Right lobe of liver (tissue), 6 donors: ENCODE data around the gene IRAK1BP1. TPM values are rescaled to one million over a fixed set of nuclear protein-coding genes. Genes with fewer than 3 reads are reported as not detected.

Source experiments
- ATAC-seq, 4 donors: fragments of 200-7000 bp; cut with Tn5 transposase; one replicate each; pipeline ENCODE4 v1.9.1; 2020; ENCODE audit warnings: mild to moderate bottlenecking in 4 of 4, moderate library complexity in 4 of 4
- DNase-seq, 3 donors: peaks; one replicate each; pipeline ENCODE4 v3.0.0-alpha.2; 2020
- H3K27ac ChIP-seq, 3 donors: fragments of 200-600 bp; one replicate each; pipeline ENCODE4 v1.8.0; 2022
- H3K27me3 ChIP-seq, 2 donors: fragments of 200-600 bp; one replicate each; pipeline ENCODE4 v1.8.0; 2022
- H3K36me3 ChIP-seq, 4 donors: fragments of 200-600 bp; sonication (generic) in 1 of 4; one replicate each; pipeline versions ENCODE4 v1.5.1 to v1.8.0; 2017 to 2022; ENCODE audit warnings: control low read depth in 1 of 4
- H3K4me1 ChIP-seq, 4 donors: fragments of 200-600 bp; sonication (generic) in 1 of 4; one replicate each; pipeline versions ENCODE4 v1.5.1 to v1.8.0; 2017 to 2022; ENCODE audit warnings: control low read depth in 1 of 4
- H3K4me3 ChIP-seq, 3 donors: fragments of 200-600 bp; one replicate each; pipeline ENCODE4 v1.8.0; 2022
- H3K9me3 ChIP-seq, 4 donors: fragments of 200-600 bp; sonication (generic) in 1 of 4; one replicate each; pipeline versions ENCODE4 v1.5.1 to v1.8.0; 2017 to 2022; ENCODE audit warnings: control low read depth in 1 of 4
- POLR2A ChIP-seq: fragments of 450-650 bp; IDR thresholded peaks from one replicate; pipeline ENCODE4 v1.6.1; 2017; ENCODE audit warnings: antibody characterized with exemption, mild to moderate bottlenecking
- WGBS: methylation state at CpG from one replicate; pipeline ENCODE4 v1.1.6; 2018; ENCODE audit warnings: low coverage, low lambda C conversion rate; ENCODE audit not compliant: insufficient coverage; ENCODE audit errors: missing lambda C conversion rate; 5-methylcytosine and 5-hydroxymethylcytosine counted together
- intact Hi-C, 2 donors: fragments of 100-400 bp; cut with DNase I; formaldehyde crosslinking; loops; one replicate each; pipeline versions ENCODE4 v1.11.2 to v1.14.1; 2022
- total RNA-seq, 6 experiments: library from RNA; depleted of rRNA in 2 of 6; stranded (reverse); fragments of >200 nt in 2 of 6; fragmentation: NEBNext Ultra II Directional in 3 of 6; extraction: Animal tissue kit (Norgen Biotek cat#: 25700) in 3 of 6; gene quantifications; one replicate each; pipeline versions ENCODE4 v1.1.0 to v1.2.4, GENCODE V29; 2016 to 2023
- TF ChIP-seq, protein P1 (sequence below), 4 donors: fragments of 200-600 bp in 3 of 4; fragments of 450-650 bp in 1 of 4; IDR thresholded peaks; one replicate each; pipeline versions ENCODE4 v1.5.1 to v1.8.0; 2016 to 2022; ENCODE audit warnings: antibody characterized with exemption in 4 of 4, mild to moderate bottlenecking in 2 of 4
- donor health status: DM: no; HTN: yes; CAD: no.
- donor health status: DM: no; HTN: no; CAD: no.
- donor health status: DM: no; HTN: no; CAD: no.
- donor health status: DM: no; HTN: yes; CAD: no.
- donor health status: DM: no; HTN: yes; CAD: no.

IRAK1BP1 gene
- total RNA-seq, 6 experiments from 2014 or later: 0.49 to 1.2 (median 1.1) TPM

DNA sequence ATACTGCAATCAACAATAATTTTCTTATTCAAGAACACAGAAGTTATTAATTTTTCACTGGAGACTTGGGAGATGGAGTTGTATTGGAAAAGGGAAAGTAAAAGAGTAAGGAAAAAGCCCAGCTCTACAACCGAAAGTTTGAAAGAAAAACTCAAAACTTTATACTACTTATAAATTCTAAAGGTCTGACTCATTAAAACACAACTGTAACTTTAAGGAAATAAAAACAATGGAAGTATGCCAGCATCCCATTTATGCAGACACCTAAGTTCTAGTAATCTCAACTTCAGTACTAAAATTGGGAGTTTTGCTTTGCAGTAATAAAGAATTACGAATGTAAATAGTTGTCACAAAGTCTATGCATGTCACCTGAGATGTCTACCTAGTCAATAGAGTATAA, 80.6 kb downstream of the IRAK1BP1 start:
- Histone ChIP-seq H3K4me1 (no peaks in the 10 kb centered on the region), H3K4me3 (no peak overlapping the region), H3K9me3 (no peaks in the 10 kb centered on the region), H3K36me3 (peaks cover 0 to 50% (median 20%) of the 10 kb centered on the region in 4 donors), H3K27ac (no peak overlapping the region), H3K27me3 (no peaks in the 10 kb centered on the region)
- TF ChIP-seq, protein P1, sequence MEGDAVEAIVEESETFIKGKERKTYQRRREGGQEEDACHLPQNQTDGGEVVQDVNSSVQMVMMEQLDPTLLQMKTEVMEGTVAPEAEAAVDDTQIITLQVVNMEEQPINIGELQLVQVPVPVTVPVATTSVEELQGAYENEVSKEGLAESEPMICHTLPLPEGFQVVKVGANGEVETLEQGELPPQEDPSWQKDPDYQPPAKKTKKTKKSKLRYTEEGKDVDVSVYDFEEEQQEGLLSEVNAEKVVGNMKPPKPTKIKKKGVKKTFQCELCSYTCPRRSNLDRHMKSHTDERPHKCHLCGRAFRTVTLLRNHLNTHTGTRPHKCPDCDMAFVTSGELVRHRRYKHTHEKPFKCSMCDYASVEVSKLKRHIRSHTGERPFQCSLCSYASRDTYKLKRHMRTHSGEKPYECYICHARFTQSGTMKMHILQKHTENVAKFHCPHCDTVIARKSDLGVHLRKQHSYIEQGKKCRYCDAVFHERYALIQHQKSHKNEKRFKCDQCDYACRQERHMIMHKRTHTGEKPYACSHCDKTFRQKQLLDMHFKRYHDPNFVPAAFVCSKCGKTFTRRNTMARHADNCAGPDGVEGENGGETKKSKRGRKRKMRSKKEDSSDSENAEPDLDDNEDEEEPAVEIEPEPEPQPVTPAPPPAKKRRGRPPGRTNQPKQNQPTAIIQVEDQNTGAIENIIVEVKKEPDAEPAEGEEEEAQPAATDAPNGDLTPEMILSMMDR (IDR thresholded peaks at IDR 0.05): no peak
- TF ChIP-seq POLR2A: no peak
- WGBS: 100% methylated on average over 2 of the region's 2 CpGs
- ATAC-seq (no peak), DNase-seq (no peak)
- intact Hi-C loops: no loop called here

GRCh38 chr6:78948785-78949184, 81.4 kb downstream of the IRAK1BP1 start:
- Histone ChIP-seq H3K9me3 (no peaks in the 10 kb centered on the region), H3K27ac (no peak overlapping the region), H3K27me3 (no peaks in the 10 kb centered on the region), H3K36me3 (peaks cover 0 to 49% (median 25%) of the 10 kb centered on the region in 4 donors), H3K4me3 (no peak overlapping the region), H3K4me1 (no peaks in the 10 kb centered on the region)
- ATAC-seq (no peak), DNase-seq (no peak)
- TF ChIP-seq, protein P1 (IDR thresholded peaks at IDR 0.05): no peak
- TF ChIP-seq POLR2A: no peak
- 100% methylated on average over 3 of the region's 3 CpGs for WGBS
- intact Hi-C loops: no loop called here

GRCh38 chr6:78952362-78952761, 85.0 kb downstream of the IRAK1BP1 start:
- Histone ChIP-seq H3K27ac (no peak overlapping the region), H3K9me3 (no peaks in the 10 kb centered on the region), H3K27me3 (no peaks in the 10 kb centered on the region), H3K4me1 (no peaks in the 10 kb centered on the region), H3K4me3 (no peak overlapping the region), H3K36me3 (peaks cover 0 to 33% (median 22%) of the 10 kb centered on the region in 4 donors)
- intact Hi-C loops: no loop called here
- no peak for DNase-seq
- ATAC-seq: no peak
- TF ChIP-seq POLR2A: no peak
- TF ChIP-seq, protein P1 (IDR thresholded peaks at IDR 0.05): no peak
- WGBS: no CpG with 5 or more reads among the region's 1 CpG

Other genes with a start within 250 kb of the IRAK1BP1 start
- gene PHIP, start 210.7 kb downstream of the IRAK1BP1 start, total RNA-seq: 1 to 10 TPM; 5.0 to 7.8 (median 6.4) TPM